A172 (cell line): Measurements from ENCODE around the gene ATP11B. TPM values are rescaled to one million over a fixed set of nuclear protein-coding genes. Genes with fewer than 3 reads are reported as not detected.

ENCODE experiments used
- DNase-seq: peaks from one replicate; pipeline ENCODE4 v3.0.0-alpha.2; 2015; ENCODE audit warnings: low spot score
- total RNA-seq: library from RNA; depleted of rRNA; stranded (reverse); fragments of >200 nt; shearing (Covaris generic); gene quantifications from 2 replicates; pipeline ENCODE4 v1.2.3, GENCODE V29; 2014; rRNA removed

Gene ATP11B
- total RNA-seq, 1 experiment from 2014 or later = 55.5 TPM

DNA sequence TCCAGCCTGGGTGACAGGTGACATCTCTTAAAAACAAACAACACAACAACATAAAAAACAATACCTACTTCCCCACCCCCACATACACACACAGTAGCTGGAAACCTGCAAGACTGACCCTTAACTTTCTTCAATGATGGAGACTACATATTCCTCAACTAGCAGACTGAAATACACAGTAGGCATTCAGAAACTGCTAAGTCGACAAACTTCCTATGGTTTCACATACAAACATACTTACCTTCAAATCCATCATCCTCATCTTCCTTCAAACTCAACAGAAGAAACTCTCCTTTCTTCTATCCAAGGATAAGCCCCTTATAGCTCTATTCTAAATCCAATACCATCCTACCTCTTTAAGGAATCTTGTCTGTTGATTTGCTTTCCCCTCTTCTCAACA is 156.4 kb downstream of the ATP11B start:
- no peak for DNase-seq

GRCh38 chr3:182954553-182955235 is 161.4 kb downstream of the ATP11B start:
- DNase-seq = no peak

DNA sequence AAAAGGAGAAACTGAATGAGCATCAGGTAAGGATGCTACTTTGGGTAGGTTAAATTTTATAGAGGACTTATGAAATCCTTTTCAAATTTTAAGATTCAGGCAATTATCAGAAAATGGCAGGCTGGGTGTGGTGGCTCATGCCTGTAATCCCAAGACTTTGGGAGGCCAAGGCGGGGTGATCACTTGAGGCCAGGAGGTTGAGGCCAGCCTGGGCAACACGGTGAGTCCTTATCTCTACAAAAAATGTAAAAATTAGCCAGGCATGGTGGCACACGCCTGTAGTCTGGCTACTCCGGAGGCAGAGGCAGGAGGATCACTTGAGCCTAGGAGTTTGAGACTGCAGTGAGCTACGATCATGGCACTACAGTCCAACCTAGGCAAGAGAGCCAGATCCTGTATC is 163.9 kb downstream of the ATP11B start:
- no peak for DNase-seq

GRCh38 chr3:182957676-182958266 is 164.5 kb downstream of the ATP11B start:
- DNase-seq = no peak

DNA sequence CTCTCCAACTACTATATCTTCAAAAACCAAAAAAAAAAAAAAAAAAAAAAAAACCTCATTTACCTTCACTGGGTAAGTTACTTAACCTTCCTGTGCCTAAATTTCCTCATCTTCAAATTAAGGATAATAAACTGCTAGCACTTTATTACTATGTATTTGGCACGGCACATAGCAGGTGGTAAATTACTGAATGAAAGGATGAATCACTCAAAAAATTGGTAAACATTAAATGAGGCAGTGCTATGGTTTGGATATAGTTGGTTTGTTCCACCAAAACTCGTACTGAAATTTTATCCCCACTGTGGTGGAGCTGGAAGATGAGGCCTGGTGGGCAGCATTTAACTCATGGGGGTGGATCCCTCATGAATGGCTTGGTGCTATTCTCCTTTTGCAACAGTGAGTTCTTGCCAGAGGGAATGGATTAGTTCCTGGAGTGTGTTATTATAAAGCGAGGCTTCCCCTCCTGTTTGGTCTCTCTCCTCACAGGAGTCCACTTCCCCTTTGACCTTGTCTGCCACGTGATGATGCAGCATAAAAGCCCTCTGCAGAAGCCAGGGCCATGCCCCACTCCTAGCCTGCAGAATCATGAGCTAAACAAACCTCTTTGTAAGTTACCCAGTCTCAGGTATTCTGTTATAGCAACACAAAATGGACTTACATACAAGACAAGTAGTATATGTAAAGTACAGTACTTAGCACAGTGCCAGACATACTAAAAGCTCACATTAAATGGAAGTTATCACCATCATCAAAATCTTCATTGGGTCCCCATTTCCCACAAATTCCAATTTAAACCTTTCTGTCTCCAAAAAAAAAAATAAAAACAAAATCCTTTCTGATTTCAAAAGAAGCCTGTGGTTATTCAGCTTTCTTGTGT is 166.4 kb downstream of the ATP11B start:
- no peak for DNase-seq

GRCh38 chr3:182962166-182962565 is 168.9 kb downstream of the ATP11B start:
- DNase-seq = no peak

DNA sequence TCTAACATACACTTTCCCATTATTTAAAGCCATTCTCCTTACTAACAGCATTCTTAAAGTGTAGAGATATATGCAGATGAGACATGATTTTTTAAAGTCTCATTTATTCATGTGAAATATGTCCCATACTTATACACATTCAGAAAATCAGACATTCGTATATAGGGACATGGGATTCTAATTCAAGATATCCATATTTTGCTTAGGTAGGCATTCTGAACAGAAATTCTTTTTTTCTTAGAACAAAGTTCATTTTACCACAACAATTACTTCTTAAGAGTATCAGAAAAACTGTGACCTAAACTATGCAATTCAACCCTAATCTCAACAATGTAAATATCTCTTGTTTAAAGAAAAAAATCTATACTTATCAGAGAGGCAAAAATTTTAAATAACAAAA is 170.9 kb downstream of the ATP11B start:
- DNase-seq = no peak

DNA sequence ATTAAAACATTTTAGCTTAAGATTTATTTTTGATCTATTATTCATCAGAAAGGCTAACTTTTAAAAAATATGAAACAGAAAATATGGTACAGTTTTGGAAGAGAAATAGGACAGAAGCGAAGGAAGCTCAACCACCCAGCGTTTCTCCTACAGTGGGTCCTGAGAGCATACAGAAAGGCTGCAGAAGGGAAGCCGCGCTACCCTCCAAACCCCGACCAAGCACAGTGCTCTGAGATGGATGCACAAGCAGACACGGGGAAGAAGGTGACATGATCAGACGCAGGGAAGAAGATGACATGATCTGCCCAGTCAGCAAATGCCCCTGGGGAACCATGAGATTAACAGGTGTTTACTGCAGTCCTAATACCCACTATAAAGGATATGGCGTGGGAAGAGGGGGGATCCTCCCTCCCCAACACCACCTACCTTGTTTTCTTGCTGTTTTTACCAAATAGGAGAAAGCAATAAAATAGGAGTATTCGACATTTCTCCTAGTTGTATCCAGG is 172.6 kb downstream of the ATP11B start:
- DNase-seq = no peak

DNA sequence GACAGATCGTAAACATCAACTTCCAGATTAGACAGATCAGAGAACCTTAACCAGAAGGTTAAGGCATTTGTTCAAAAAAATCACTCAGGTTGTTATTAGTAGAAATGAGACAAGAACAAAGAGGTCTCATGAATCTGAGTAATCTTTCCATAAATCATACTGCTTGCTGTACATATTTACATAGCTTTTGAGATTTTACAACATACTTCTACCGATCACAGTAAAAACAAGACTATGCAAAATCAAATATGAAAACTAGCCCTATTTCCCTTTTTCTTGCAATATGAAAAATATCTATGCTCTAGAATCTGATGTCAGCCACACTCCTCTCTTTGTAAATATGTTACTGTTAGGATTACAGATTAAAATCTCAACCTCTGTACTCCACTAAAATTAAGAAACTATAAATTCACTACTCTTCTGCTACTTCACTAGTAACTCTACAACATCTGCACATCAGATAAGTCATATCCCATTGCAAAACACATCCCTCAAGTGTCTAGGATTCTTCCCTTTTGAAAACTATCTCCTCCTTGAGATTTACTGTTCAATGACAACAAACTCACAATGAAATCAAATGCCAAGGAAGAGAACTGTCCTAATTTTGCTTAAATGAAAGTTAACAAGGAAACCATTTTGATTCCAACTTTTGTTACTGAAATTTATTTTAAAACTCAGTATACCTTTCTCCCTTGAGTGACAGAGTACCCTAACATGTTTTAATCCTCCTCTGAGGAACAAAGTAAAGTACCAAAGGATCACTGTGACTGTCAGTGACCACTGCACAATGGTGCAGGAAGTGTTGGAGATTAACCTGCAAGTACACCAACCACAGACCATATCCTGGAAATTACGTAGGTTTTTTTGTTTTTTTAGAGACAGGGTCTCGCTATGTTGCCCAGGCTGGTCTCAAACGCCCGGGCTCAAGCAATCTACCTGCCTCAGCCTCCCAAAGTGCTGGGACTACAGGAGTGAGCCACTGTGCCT is 174.2 kb downstream of the ATP11B start:
- DNase-seq = no peak

DNA sequence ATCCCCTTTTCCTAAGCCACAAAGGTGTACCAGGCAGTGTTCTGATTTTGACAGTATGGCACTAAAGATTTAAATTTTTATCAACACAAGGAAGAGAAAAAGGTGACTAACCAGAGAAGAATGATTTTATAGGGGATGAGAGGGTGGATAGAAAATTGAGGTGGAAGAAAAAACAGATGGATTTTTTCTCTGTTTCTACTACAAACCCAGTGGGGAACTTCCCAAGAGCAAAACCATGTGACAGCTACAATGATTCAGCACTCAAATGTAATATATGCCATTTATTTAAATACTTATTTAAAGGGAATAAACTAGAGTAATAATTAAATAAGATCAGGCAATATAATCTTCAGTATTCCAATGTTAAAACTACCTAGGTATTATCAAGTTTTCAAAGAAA is 176.0 kb downstream of the ATP11B start:
- peak; percentile 78 for DNase-seq

DNA sequence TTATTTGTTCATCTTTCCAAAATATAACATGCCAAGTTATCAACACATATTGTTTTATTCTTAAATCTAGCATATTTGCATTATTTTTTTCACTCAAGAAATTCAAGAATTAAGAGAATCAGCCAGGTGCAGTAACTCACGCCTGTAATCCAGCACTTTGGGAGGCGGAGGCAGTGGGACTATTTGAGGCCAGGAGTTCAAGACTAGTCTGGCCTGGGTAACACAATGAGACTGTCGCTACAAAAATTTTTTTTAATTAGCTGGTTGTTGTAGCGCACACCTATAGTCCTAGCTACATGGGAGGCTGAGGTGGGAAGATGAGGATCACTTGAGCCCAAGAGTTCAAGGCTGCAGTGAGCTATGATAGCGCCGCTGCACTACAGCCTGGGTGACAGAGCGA is 176.5 kb downstream of the ATP11B start:
- DNase-seq = no peak

DNA sequence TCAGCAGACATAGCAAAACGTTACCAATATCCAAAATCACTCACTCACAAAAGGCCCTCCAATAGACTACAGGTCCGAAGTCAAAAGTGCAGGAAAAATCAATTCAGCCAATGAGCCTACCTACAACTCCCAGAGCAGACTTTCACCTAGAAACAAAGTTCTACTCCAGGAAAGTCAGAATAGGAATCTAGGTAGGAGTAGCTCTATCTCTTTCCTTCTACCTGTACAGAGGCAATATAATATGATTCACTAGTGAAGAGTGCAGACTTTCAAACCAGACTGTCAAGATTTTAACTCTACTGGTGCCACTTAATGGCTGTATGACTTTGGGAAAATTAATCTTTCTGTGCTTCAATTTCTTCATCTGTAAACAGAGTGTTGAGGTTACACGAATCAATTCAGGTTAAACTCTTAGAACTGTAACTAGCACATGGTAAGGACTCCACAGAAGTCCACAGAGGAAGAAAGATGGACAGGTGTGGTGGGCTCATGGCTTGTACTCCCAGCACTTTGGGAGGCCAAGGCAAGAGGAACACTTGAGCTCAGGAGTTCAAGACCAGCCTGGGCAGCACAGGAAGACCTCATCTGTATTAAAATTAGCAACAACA is 177.6 kb downstream of the ATP11B start:
- DNase-seq = no peak

Other genes with a start within 250 kb of the ATP11B start
- 48.2 and 61.0 TPM in 2 replicates for gene DCUN1D1, start 187.0 kb downstream of the ATP11B start, total RNA-seq